Measurements from ENCODE around the gene SORL1.

Gene SORL1

DNA sequence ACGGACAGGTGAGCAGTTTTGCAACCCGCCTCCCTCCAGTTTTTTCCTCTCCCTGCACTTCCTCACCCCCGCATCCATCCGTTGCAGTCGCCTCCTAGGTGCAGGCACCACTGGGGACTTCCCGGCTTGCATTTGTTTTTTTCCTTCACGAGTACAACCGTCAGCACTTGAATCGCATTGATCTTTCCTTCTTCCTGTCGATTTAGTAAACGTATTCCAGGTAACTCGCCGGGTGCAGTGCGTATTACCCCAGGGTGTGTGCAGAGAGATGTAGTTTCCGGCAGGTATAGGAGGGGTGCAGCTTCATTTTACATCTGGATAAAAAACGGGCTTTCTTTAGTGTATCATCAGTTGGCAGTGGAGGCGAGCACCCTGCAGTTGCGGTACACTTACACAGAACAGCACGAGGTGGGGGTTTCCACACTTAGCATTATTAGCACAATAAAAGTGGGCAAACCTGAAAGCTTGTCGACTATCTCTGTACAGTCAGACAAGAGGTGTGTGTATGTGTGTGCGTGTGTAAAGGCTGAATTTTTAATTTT lies 566 bp downstream of the SORL1 start, which contains the start of gene SORL1-AS1:
TSS of gene SORL1-AS1 (minus strand) at position 359 of the 542 bp plus-strand sequence.
- H3K4me1 ChIP-seq (ENCODE audit: control insufficient read depth, insufficient read depth, low read length) = peaks cover 20% of the 10 kb centered on the region
- H3K27ac ChIP-seq (ENCODE audit: low read length) = no peak within 1 kb of the TSS
- peak within 1 kb of the TSS; percentile 51 to 65 for H3K9ac ChIP-seq (ENCODE audit: low read length in 2 of 2)
- no peaks in the 10 kb centered on the region for H3K36me3 ChIP-seq (ENCODE audit: control insufficient read depth in 2 of 2, insufficient read depth in 2 of 2, low read length in 2 of 2)
- H3K27me3 ChIP-seq (ENCODE audit: control insufficient read depth in 1 of 2, insufficient read depth in 2 of 2, low read length in 2 of 2) = no peaks in the 10 kb centered on the region
- peak within 1 kb of the TSS; percentile 90 to 96 for H3K4me3 ChIP-seq (ENCODE audit: low read length in 2 of 2)
- no peaks in the 10 kb centered on the region for H3K9me3 ChIP-seq (ENCODE audit: control insufficient read depth in 2 of 2, low read length in 2 of 2)

DNA sequence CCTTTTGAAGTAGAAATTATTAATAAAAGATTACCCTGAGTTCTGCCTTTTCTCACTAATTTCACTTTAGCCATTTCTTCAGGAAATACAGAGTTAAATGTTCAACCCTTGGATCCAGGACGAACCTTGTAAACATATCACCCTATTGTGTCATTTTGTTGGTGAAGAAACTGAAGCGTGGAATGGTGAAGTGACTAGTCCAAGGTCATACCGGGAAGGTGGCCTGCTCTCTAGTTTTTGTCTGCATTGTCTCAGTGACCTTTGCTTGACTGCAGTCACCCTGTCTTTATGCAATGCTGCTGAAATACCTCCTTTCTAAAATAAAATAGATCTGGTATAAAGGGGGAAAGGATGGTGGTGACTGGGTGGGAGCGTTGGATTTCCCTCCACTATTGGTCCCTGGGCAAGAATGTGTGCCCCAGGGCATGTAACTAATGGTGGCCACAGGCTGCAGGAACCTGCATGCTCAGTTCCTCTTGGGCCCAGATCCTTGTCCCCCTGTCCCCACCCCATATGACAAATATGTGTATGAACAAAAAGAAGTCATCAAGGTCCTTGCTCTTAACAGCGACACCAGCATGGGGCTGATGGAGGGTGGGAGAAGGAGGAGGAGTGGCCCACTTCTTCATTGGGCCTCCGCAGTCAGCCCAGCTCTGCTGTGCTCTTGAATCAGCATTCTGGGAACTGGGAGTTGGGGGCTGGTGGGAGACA lies 1.6 kb downstream of the SORL1 start:
- H3K4me3 ChIP-seq (ENCODE audit: low read length in 2 of 2) = peak overlapping the region in 1 of 2 donors; percentile 96
- no peak overlapping the region for H3K27ac ChIP-seq (ENCODE audit: low read length)
- peaks cover 20% of the 10 kb centered on the region for H3K4me1 ChIP-seq (ENCODE audit: control insufficient read depth, insufficient read depth, low read length)
- no peaks in the 10 kb centered on the region for H3K36me3 ChIP-seq (ENCODE audit: control insufficient read depth in 2 of 2, insufficient read depth in 2 of 2, low read length in 2 of 2)
- no peak overlapping the region for H3K9ac ChIP-seq (ENCODE audit: low read length in 2 of 2)
- H3K9me3 ChIP-seq (ENCODE audit: control insufficient read depth in 2 of 2, low read length in 2 of 2) = no peaks in the 10 kb centered on the region
- H3K27me3 ChIP-seq (ENCODE audit: control insufficient read depth in 1 of 2, insufficient read depth in 2 of 2, low read length in 2 of 2) = no peaks in the 10 kb centered on the region

DNA sequence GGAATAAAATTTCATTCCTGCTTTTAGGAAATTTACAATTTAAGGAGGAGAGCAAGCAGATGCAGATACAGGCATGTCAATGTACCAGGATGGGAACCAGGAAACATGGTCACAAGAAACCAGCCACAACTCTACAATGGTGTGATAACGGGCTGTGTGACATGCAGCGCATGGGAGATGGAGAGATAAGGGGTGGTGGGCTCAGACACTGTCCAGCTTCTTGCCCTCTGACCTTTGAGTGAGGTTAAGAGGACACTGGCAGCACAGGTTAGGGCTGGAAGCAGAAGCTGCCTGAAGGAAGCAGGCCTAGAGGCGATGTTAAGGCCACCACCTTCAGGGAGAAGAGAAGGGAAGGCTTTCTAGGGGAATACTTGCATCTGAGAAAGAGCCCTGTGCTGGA lies 3.0 kb downstream of the SORL1 start:
- H3K27me3 ChIP-seq (ENCODE audit: control insufficient read depth in 1 of 2, insufficient read depth in 2 of 2, low read length in 2 of 2) = no peaks in the 10 kb centered on the region
- no peak overlapping the region for H3K9ac ChIP-seq (ENCODE audit: low read length in 2 of 2)
- no peak overlapping the region for H3K4me3 ChIP-seq (ENCODE audit: low read length in 2 of 2)
- H3K27ac ChIP-seq (ENCODE audit: low read length) = no peak overlapping the region
- H3K4me1 ChIP-seq (ENCODE audit: control insufficient read depth, insufficient read depth, low read length) = peaks cover 29% of the 10 kb centered on the region
- H3K36me3 ChIP-seq (ENCODE audit: control insufficient read depth in 2 of 2, insufficient read depth in 2 of 2, low read length in 2 of 2) = no peaks in the 10 kb centered on the region
- H3K9me3 ChIP-seq (ENCODE audit: control insufficient read depth in 2 of 2, low read length in 2 of 2) = no peaks in the 10 kb centered on the region

DNA sequence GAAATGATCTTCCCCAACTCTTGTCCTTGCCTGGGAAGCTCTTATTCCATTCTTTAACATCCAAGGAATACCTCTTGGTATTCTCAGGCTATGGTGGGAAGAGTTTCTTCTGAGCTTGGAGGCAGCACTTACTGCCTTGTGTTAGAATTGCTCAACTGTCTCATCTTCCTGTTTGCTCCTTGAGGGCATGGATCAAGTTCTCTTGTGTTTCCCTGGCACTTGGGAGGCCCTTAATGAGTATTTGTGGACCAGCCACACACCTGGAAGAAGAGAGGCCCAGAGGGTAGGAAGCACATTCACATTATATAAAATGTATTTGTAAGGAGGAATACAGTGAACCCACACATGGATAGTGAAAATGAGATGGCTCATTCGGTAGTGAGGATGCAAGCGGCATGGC lies 4.0 kb downstream of the SORL1 start:
- H3K4me3 ChIP-seq (ENCODE audit: low read length in 2 of 2) = no peak overlapping the region
- no peak overlapping the region for H3K9ac ChIP-seq (ENCODE audit: low read length in 2 of 2)

DNA sequence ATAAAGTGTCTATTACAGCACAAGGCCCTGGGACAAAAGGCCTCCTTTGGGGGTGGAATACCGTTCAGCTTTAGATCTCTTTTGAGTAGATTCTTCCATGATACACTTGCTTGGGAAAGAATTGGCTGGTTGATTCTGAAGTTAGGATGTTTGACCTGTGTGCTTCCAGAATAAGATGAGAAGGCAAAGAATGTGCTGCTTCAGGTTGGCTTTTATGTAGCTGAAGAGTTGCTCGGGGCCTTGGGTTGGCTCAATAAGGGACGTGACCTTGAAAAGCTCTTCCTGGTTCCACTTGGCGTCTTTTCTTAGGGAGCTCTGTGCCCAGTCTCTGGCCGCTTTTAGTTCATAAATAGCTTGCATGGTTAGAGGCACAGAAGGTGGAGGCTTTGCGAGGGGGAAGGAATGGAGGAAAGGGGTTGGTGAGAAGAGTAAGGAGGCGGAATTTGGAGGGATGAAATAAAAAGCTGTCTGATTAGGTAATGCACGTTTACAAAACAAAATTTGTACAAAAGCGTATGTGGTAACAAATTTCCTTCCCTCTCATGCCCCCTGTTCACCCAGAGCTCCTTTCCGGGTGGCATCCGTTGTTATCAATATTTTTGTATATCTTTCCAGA lies 4.8 kb downstream of the SORL1 start:
- Histone ChIP-seq H3K4me1 (ENCODE audit: control insufficient read depth, insufficient read depth, low read length) (peaks cover 25% of the 10 kb centered on the region), H3K27me3 (ENCODE audit: control insufficient read depth in 1 of 2, insufficient read depth in 2 of 2, low read length in 2 of 2) (no peaks in the 10 kb centered on the region), H3K9ac (ENCODE audit: low read length in 2 of 2) (no peak overlapping the region), H3K27ac (ENCODE audit: low read length) (no peak overlapping the region), H3K9me3 (ENCODE audit: control insufficient read depth in 2 of 2, low read length in 2 of 2) (no peaks in the 10 kb centered on the region), H3K36me3 (ENCODE audit: control insufficient read depth in 2 of 2, insufficient read depth in 2 of 2, low read length in 2 of 2) (no peaks in the 10 kb centered on the region), H3K4me3 (ENCODE audit: low read length in 2 of 2) (no peak overlapping the region)

More for the DNA sequence above, 4.0 kb downstream of the SORL1 start:
- no peaks in the 10 kb centered on the region for H3K27me3 ChIP-seq (ENCODE audit: control insufficient read depth in 1 of 2, insufficient read depth in 2 of 2, low read length in 2 of 2)
- no peaks in the 10 kb centered on the region for H3K9me3 ChIP-seq (ENCODE audit: control insufficient read depth in 2 of 2, low read length in 2 of 2)
- H3K4me1 ChIP-seq (ENCODE audit: control insufficient read depth, insufficient read depth, low read length) = peaks cover 29% of the 10 kb centered on the region
- H3K27ac ChIP-seq (ENCODE audit: low read length) = no peak overlapping the region
- no peaks in the 10 kb centered on the region for H3K36me3 ChIP-seq (ENCODE audit: control insufficient read depth in 2 of 2, insufficient read depth in 2 of 2, low read length in 2 of 2)

DNA sequence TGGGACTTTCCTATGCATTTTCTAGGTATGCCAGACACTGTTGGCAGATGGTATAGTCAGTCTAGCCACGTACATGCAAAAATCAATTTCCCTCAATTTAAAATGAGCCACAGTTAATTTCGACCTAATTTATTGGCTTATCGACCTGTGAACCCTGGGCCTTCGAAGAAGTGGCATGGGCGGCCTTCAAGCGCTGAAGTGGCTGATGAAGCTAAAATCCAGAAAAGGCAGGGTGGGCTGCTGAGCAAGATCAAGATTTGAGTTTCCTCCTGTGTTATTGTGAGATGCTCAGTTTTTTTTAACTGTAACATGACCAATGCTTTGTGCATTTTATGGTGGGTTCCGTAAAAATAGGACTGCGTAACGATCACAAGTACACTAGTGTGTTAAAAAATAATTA lies 6.4 kb downstream of the SORL1 start:
- Histone ChIP-seq H3K4me1 (ENCODE audit: control insufficient read depth, insufficient read depth, low read length) (peaks cover 21% of the 10 kb centered on the region), H3K27me3 (ENCODE audit: control insufficient read depth in 1 of 2, insufficient read depth in 2 of 2, low read length in 2 of 2) (no peaks in the 10 kb centered on the region), H3K36me3 (ENCODE audit: control insufficient read depth in 2 of 2, insufficient read depth in 2 of 2, low read length in 2 of 2) (no peaks in the 10 kb centered on the region), H3K9me3 (ENCODE audit: control insufficient read depth in 2 of 2, low read length in 2 of 2) (no peaks in the 10 kb centered on the region), H3K27ac (ENCODE audit: low read length) (no peak overlapping the region), H3K9ac (ENCODE audit: low read length in 2 of 2) (no peak overlapping the region), H3K4me3 (ENCODE audit: low read length in 2 of 2) (no peak overlapping the region)

DNA sequence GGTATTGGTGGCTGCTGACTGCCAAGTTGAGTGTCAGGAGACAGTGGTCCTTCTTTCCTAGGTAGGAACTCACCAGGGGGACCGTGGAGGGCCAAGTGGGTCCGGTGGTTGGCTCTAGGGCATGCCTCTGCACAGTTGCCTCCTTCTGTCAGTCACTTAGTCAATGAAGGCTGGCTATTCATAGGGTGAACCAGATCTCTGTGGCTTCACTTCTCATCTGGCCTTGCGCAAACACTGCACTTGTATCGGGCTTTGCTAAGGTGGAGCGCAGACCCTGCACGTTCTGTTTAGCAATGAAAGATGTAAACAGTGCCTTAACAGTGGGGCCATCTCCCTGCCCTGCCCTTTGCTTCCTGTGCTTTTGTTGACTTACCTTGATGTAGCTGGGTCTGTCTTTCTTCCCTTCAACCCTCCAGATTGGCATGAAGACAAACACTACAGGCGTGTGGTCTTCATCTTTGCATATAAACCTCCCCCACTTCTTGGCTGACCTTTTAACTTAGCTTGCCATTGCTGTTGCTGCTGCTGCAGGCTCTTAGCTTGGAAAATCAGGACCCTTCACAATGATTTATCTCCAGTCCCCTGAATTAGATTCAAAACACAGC lies 7.4 kb downstream of the SORL1 start:
- Histone ChIP-seq H3K4me1 (ENCODE audit: control insufficient read depth, insufficient read depth, low read length) (peaks cover 30% of the 10 kb centered on the region), H3K9me3 (ENCODE audit: control insufficient read depth in 2 of 2, low read length in 2 of 2) (no peaks in the 10 kb centered on the region), H3K36me3 (ENCODE audit: control insufficient read depth in 2 of 2, insufficient read depth in 2 of 2, low read length in 2 of 2) (no peaks in the 10 kb centered on the region), H3K4me3 (ENCODE audit: low read length in 2 of 2) (peak overlapping the region; percentile 32 to 35), H3K27me3 (ENCODE audit: control insufficient read depth in 1 of 2, insufficient read depth in 2 of 2, low read length in 2 of 2) (no peaks in the 10 kb centered on the region), H3K9ac (ENCODE audit: low read length in 2 of 2) (no peak overlapping the region), H3K27ac (ENCODE audit: low read length) (peak overlapping the region; percentile 41)

DNA sequence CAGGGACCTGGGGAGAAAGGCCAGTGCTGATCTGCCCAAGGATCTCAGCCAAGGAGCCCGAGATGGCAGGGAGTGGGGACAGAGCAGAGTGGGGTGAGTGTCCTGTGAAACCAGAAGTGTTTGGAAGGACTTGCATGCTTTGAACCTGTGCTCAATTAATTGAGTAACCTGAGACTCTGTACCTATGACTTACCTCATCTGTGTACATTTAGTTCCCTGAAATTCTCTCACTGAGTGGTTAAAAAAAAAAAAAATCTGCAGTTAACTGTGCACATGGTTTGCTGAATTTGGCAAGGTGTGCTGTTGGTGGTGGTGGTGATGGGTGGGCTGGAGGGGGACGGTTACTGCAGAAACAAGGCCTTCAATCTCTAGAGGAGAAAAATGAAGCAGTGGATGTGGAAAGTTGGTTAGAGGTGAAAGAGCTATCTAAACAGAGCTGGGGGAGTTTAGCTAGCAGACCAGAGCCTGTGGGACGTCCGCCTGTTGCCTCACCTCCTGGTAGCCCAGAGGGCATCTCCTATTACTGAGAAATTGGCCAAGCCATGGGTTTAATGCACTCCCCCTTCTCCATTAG lies 8.9 kb downstream of the SORL1 start:
- Histone ChIP-seq H3K9me3 (ENCODE audit: control insufficient read depth in 2 of 2, low read length in 2 of 2) (no peaks in the 10 kb centered on the region), H3K9ac (ENCODE audit: low read length in 2 of 2) (no peak overlapping the region), H3K27ac (ENCODE audit: low read length) (no peak overlapping the region), H3K4me1 (ENCODE audit: control insufficient read depth, insufficient read depth, low read length) (peaks cover 35% of the 10 kb centered on the region), H3K27me3 (ENCODE audit: control insufficient read depth in 1 of 2, insufficient read depth in 2 of 2, low read length in 2 of 2) (no peaks in the 10 kb centered on the region), H3K36me3 (ENCODE audit: control insufficient read depth in 2 of 2, insufficient read depth in 2 of 2, low read length in 2 of 2) (no peaks in the 10 kb centered on the region), H3K4me3 (ENCODE audit: low read length in 2 of 2) (no peak overlapping the region)

DNA sequence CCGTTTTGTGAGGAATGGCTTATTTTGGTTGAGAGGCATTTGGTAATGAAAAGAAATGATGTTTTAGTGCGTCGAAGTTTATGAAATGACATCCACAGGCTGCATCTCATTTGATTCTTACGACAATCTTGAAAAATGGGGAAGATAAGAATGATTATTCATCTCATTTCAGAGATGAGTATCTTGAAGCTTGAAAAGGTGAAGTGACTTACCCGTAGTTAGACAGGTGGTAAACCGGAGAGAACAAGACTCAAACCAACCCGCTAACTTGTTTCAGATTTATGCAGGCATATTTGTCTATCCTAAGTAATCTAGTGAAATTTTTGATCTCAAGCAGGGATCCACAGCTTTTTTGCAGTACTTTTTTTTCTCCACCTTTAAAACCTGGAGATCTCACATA lies 9.7 kb downstream of the SORL1 start:
- Histone ChIP-seq H3K36me3 (ENCODE audit: control insufficient read depth in 2 of 2, insufficient read depth in 2 of 2, low read length in 2 of 2) (no peaks in the 10 kb centered on the region), H3K4me1 (ENCODE audit: control insufficient read depth, insufficient read depth, low read length) (peaks cover 40% of the 10 kb centered on the region), H3K4me3 (ENCODE audit: low read length in 2 of 2) (no peak overlapping the region), H3K27me3 (ENCODE audit: control insufficient read depth in 1 of 2, insufficient read depth in 2 of 2, low read length in 2 of 2) (no peaks in the 10 kb centered on the region), H3K9ac (ENCODE audit: low read length in 2 of 2) (no peak overlapping the region), H3K27ac (ENCODE audit: low read length) (no peak overlapping the region), H3K9me3 (ENCODE audit: control insufficient read depth in 2 of 2, low read length in 2 of 2) (no peaks in the 10 kb centered on the region)

DNA sequence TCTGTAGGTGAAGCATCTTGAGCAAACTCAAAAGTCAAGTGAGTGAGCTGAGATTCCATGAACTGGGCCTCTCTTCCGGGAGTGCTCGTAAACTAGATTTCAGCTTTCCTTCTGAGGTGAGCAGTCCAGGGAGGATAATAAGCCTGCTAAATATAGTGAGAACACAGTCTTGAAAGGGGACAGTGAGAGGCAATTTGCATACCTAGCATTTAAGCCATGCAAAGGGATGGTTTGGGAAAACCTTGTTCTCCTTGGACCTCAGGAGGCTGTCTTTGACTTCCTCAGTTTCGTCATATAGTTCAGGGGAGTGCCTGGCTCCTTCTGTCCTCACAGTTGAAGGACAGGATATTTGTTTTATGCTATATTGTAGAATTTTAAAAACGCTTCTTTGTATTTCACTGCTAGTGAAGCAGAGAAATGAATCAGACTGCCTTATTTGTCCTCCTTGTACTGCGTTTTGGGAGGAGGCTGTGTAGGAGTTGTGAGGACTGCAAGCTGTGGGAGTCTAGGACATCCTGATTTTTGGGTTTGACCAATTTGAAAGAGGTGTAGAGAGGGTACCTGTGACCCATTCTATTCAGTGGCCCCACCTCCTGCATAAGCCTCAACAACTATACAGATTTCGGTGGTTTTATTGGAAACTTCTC lies 11.7 kb downstream of the SORL1 start:
- Histone ChIP-seq H3K27ac (ENCODE audit: low read length) (peak overlapping the region; percentile 84), H3K4me1 (ENCODE audit: control insufficient read depth, insufficient read depth, low read length) (peaks cover 51% of the 10 kb centered on the region), H3K9ac (ENCODE audit: low read length in 2 of 2) (peak overlapping the region in 1 of 2 donors; percentile 42), H3K9me3 (ENCODE audit: control insufficient read depth in 2 of 2, low read length in 2 of 2) (no peaks in the 10 kb centered on the region), H3K27me3 (ENCODE audit: control insufficient read depth in 1 of 2, insufficient read depth in 2 of 2, low read length in 2 of 2) (no peaks in the 10 kb centered on the region), H3K36me3 (ENCODE audit: control insufficient read depth in 2 of 2, insufficient read depth in 2 of 2, low read length in 2 of 2) (no peaks in the 10 kb centered on the region), H3K4me3 (ENCODE audit: low read length in 2 of 2) (no peak overlapping the region)
